Epithelial cell of proximal tubule (primary cell): ENCODE data around the gene GATA3. TPM values are rescaled to one million over a fixed set of nuclear protein-coding genes. Genes with fewer than 3 reads are reported as not detected.

Experiments used
- DNase-seq: peaks from one replicate; pipeline ENCODE4 v3.0.0-alpha.2; 2011; ENCODE audit warnings: low read depth
- H3K4me3 ChIP-seq: 2 replicates; pipeline ENCODE4 v1.5.1; 2011; ENCODE audit warnings: low read depth, mild to moderate bottlenecking, low read length
- total RNA-seq: library from RNA; depleted of rRNA; stranded (reverse); fragments of >200 nt; gene quantifications from 2 replicates; pipeline ENCODE4 v1.2.3, GENCODE V29; 2015
- TF ChIP-seq, protein P1 (sequence below): conservative IDR thresholded peaks from 2 replicates; pipeline ENCODE4 v1.5.1; 2012; ENCODE audit warnings: low read depth, mild to moderate bottlenecking, low read length

The GATA3 gene
- total RNA-seq, 1 donor from 2014 or later = 3.2 TPM

DNA sequence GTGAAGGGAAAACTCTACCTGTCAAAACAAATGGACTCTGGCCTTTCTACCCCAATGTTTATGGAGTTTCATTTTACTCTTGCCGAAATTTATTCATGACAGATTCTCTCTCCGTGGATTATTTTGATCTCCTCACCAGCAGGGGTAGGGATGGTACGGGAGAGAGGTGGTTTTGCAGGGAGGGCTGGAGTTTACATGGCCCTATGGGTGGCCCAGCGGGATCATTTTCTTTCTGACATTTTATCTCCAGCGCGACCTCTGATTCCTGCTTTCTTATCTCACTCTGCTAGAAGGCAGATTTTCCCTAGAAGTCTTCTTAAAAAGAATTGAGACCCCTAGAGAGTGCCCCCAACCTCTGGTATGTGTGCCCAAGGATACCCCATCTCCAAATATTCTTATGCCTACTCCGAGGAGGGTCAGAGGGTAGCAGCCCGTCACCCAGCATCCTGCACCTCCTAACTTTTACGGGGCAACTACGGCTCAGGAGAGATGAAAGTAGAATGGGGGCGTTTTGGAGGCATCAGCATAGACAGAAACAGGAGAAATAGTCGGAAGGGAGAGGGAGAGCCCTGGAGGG lies 10.1 kb upstream of the GATA3 start:
- TF ChIP-seq, protein P1, sequence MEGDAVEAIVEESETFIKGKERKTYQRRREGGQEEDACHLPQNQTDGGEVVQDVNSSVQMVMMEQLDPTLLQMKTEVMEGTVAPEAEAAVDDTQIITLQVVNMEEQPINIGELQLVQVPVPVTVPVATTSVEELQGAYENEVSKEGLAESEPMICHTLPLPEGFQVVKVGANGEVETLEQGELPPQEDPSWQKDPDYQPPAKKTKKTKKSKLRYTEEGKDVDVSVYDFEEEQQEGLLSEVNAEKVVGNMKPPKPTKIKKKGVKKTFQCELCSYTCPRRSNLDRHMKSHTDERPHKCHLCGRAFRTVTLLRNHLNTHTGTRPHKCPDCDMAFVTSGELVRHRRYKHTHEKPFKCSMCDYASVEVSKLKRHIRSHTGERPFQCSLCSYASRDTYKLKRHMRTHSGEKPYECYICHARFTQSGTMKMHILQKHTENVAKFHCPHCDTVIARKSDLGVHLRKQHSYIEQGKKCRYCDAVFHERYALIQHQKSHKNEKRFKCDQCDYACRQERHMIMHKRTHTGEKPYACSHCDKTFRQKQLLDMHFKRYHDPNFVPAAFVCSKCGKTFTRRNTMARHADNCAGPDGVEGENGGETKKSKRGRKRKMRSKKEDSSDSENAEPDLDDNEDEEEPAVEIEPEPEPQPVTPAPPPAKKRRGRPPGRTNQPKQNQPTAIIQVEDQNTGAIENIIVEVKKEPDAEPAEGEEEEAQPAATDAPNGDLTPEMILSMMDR = no peak

DNA sequence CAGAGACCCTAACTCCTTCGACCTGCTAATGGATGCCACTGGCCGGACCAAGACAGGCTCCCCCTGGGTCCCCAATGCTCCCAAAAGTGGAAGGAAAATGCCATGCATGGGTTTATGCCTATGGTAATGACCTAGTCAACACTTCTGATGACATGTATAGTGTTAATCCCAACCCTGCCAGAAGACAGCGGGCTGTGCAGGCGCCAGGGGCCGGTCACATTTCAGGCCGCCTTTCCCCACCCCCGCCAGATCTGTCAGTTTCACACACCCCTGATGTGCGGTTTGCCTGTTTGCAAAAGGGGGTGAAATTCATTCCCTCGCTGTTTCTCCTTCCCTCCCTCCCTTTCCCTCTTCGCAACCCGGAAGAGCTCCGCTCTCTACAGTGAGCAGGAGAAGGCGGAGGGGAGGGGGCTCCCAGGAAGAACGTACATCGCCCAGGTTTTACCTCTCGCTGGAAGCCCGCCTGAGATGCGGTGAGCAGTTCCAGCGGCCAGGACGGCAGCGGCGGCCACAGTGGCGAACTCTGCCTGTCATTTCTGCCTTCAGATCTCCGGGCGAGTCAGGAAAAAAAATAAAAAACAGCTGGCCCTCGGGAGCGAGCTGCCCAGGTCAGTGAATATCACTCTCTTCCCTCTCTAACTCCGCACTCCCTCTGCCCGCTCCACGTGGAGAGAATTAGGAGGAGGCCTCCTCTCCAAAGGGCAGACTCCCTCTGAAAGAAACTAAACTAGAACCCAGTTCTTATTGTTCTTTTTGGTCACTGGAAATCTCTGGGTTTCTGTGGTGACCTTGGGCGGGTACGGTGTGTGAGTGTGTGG lies 9.4 kb upstream of the GATA3 start:
- DNase-seq = no peak
- TF ChIP-seq, protein P1 = no peak
- H3K4me3 ChIP-seq = peak overlapping the region; percentile 27

More for the DNA sequence above, 10.1 kb upstream of the GATA3 start:
- DNase-seq = no peak
- H3K4me3 ChIP-seq = no peak overlapping the region

DNA sequence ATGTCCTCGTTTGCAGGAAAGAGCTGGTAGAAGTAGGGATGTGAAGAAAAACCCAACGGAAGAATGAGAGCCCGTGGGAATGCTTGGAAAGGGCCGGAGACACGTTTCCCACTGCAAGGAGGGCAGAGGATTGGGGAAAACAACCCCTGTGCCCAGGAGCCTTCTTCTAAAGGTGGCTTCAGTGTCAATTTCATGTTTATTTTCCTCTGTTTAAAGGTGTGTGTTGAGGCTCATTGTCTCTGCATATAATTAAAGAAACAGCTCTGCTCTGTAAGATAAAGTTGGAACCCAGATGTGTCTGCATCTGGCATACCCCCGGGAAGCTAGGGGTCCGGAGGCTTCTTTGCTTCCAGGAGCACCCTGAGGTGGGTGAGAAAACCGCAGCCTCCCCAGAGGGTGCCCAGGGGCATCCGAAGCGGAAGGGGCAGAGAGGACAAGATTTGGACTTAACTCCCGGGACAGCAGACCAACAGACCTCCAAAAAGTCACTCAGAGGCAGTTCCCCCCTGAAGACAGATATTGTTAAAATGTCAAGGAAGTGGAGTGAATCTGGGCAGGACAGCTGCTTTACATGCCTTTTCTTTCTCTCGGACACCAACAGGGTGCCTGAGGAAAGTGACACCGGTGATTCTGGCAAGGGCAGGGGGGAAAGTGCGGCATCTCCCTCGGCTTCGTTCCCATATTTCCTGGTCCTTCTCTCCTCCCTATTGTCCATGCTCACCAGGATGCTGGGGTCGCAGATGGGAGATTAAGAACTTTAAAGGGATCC lies 8.6 kb upstream of the GATA3 start:
- H3K4me3 ChIP-seq = no peak overlapping the region
- DNase-seq = no peak
- TF ChIP-seq, protein P1 = no peak

DNA sequence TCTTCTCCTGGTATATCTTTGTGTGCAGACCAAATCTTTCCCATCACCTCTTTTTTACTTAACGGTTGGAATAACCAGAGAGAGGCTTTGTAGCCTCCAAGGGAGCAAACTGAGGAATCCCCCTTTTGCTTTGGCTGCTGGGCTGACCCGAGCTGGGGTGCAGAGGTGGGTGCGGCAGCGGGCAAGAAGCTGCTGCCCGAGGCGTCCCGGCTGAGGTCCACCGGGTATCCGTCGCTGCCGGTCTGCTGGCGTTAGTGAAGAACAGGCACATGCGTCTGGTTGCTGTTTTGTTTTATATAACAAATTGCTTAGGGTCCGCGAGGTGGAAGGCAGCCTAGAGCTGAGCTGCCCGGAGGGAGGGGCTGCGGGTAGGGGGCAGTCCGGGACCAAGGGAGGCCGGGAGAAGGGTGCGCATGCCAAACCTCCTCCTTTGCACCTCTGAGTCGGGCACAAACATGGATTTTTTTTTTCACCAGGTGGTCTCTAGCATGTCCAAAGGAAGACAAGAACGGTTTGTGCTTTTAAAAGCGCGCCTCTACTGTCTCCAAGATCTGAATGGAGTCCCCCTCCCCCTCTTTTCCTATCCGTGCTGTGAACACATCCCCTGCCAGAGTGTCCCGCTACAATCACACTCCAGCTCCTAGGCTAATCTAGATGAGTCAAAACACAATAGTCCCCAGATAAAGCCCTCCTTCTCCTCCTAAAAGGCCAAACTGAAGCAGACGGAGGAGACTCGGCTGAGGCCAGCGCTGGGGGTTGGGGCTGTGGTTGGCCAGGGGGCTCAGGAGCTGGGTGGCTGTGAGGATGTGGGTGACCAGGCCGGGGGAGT lies 6.8 kb upstream of the GATA3 start:
- DNase-seq = no peak
- H3K4me3 ChIP-seq = no peak overlapping the region

DNA sequence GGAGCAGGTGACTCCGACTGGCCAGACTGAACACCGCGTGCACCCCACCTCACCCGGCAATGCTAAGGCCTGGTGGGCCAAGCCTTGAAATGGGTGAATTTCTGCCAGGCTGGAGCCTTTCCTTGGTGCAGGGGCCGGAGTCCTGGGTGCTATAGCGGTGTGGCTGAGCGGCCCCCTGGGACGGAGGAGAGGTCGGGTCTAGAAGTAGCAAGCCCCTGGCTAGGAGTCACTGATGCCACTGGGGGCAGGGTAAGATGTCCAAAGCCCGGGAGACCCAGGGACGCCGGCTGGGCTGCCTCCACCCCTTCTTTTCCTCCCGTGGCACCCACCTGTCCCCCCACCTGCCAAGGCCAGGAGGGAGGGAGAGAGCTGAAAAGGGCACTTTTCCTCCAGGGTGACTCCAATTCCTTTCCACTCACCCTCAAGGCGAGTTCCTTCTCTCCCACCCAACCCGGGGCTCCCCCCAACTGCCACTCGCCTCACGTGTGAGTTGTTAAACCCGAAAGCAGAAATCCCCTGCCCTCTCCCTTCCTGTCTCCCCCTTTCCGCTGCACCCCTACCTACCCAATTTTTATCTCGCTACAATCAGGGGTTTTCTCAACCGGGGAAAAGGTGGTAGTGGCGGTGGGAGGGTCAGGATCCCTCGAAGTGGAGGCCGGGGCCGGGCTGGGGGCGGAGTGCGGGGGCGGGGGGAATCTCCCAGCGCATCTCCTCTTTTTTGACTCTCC lies 6.0 kb upstream of the GATA3 start:
- no peak for DNase-seq
- no peak overlapping the region for H3K4me3 ChIP-seq
- TF ChIP-seq, protein P1 = no peak

More for the DNA sequence above, 6.8 kb upstream of the GATA3 start:
- TF ChIP-seq, protein P1 = no peak
